Thyroid gland (tissue), 4 donors: ENCODE measurements around the gene POLR1H.

ENCODE experiments used
- CTCF ChIP-seq, 6 experiments: fragments of 200-600 bp in 3 of 6; fragments of 450-650 bp in 3 of 6; sonication (generic) in 3 of 6; IDR thresholded peaks; one replicate each; pipeline ENCODE4 v1.5.1; 2016 to 2019; ENCODE audit warnings: antibody characterized with exemption in 6 of 6, mild to moderate bottlenecking in 2 of 6, inconsistent platforms in 1 of 6, moderate library complexity in 1 of 6
- POLR2A ChIP-seq, 2 donors: fragments of 450-650 bp; IDR thresholded peaks; one replicate each; pipeline ENCODE4 v1.6.1; 2017; ENCODE audit warnings: antibody characterized with exemption in 2 of 2, mild to moderate bottlenecking in 2 of 2, moderate library complexity in 1 of 2

- no peak for TF ChIP-seq CTCF (IDR thresholded peaks at IDR 0.05)
- TF ChIP-seq POLR2A (IDR thresholded peaks at IDR 0.05) = no peak
Measured at GRCh38 chr6:30029588-30029987, 31.5 kb upstream of the POLR1H start.
